Aortic smooth muscle cell (primary cell): ENCODE measurements around the gene BANP. TPM values are rescaled to one million over a fixed set of nuclear protein-coding genes. Genes with fewer than 3 reads are reported as not detected.

Source experiments
- total RNA-seq: library from RNA; depleted of rRNA; stranded (reverse); fragments of >200 nt; gene quantifications from 2 replicates; pipeline ENCODE4 v1.2.3, GENCODE V29; 2014

The BANP gene, protein sequence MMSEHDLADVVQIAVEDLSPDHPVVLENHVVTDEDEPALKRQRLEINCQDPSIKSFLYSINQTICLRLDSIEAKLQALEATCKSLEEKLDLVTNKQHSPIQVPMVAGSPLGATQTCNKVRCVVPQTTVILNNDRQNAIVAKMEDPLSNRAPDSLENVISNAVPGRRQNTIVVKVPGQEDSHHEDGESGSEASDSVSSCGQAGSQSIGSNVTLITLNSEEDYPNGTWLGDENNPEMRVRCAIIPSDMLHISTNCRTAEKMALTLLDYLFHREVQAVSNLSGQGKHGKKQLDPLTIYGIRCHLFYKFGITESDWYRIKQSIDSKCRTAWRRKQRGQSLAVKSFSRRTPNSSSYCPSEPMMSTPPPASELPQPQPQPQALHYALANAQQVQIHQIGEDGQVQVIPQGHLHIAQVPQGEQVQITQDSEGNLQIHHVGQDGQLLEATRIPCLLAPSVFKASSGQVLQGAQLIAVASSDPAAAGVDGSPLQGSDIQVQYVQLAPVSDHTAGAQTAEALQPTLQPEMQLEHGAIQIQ
- total RNA-seq, result 13.9 and 19.6 TPM in 2 replicates

DNA sequence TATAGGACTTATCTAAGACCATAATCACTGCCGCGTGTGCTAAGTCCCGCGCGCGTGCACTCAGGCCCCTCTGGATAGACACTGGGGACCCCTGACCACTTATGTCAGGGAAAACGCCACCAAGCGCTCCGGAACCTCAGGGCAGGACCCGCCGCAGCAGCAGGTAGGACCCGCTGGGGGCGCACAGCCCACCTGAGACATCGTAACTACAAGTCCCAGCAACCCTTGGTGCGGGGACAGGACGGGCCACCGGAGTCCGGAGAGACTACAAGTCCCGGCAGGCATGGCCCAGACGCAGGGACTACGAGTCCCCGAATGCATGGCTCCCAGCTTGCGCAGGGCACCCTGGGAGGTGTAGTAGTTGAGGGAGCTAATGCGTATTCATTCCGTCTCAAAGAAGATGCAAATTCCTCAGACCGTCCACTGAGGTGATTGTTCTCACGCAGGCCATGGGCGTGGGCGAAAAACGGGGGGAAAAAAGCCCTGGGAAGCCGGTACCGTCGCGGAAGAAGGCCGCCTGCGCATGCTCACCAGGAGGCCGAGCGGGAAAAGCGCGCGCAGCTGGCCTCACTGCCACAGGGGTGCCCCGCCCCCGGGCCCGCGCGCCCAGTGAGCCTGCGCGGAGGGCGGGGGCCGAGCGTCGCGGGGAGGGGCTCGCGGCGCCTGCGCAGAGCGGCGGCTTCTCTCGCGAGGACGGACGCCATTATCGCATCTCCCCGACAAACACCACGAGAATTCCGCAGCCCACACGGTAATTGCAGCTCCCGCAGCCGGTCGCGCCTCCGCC lies at the start of gene BANP:
BANP (plus strand) TSS at position 670 of the 787 bp plus-strand sequence. CDS start 23,682 bp downstream, outside the sequence.

DNA sequence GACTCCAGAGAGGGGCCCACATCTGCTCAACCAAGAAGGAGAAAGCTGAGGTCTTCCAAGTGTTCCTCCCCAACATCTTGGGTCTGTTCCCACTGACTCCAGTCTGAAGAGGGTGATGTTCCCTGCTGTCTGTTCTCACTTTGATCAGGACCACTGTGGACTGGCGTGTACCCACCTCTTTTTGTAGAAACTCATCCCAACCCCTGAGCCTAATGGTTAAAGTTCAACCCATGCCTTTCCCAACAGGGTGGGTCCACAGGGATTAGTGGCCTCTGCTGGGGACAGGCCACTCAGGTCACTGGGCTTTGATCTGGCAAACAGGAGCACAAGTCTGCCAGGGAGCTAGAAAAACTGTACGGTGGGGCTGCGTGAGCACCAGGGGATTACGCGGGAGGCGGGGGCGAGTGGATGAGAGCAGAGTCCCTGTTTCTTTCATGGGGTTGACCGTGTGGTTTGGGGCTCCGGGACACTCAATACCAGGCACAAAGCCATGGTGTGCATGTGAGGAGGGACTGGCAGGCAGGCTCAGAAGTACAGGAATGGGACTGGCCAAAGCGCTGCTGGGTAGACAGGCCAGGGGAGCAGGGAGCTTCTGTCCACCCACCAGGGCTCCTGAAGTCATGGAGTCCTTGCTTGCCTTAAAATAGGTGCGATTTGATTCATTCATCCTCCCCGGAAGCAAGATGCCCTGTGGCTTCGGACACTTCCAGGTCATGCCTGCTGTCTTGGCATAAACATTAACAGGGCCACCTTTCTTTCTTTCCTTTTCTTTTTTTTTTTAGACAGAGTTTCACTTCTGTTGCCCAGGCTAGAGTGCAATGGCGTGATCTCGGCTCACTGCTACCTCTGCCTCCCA lies 14.6 kb upstream of the BANP start, which contains the start of gene CA5A:
CA5A (minus strand) TSS at position 155 of the 856 bp plus-strand sequence; CDS start at position 76, 79 bp downstream.

Other genes with a start within 250 kb of the BANP start
- gene KLHDC4, start 185.4 kb upstream of the BANP start, total RNA-seq, result 21.8 and 23.1 TPM in 2 replicates
- 4.4 and 4.8 TPM in 2 replicates for gene SLC7A5, start 81.9 kb upstream of the BANP start, total RNA-seq
- not detected in 2 replicates for gene CA5A, start 14.9 kb upstream of the BANP start, total RNA-seq